ENCODE data around the gene PLAA. TPM values are rescaled to one million over a fixed set of nuclear protein-coding genes. Genes with fewer than 3 reads are reported as not detected.

Gene PLAA
- total RNA-seq, 4 donors from 2014 or later = 25.7 to 35.8 (median 32.4) TPM

- Histone ChIP-seq H3K9me3 (no peaks in the 10 kb centered on the region), H3K27ac (peak overlapping the region in 2 of 3 donors; percentile 93 to 98), H3K4me1 (peaks cover 17 to 27% of the 10 kb centered on the region in 2 donors), H3K27me3 (no peaks in the 10 kb centered on the region), H3K4me3 (replicated peaks in 1 of 3) (peak overlapping the region; percentile 60 to 93 (median 85)), H3K36me3 (no peaks in the 10 kb centered on the region)
- TF ChIP-seq POLR2A (IDR thresholded peaks at IDR 0.05) (no peak), CTCF (IDR thresholded peaks at IDR 0.05) (no peak)
- intact Hi-C loops (cut with DNase I) = no loop called here
- no peak for DNase-seq
- WGBS, 2 donors = 1 to 3% methylated on average over 9 of the region's 9 CpGs
Observed at GRCh38 chr9:26947736-26948135, 694 bp upstream of the PLAA start.

- peaks cover 17 to 27% of the 10 kb centered on the region in 2 donors for H3K4me1 ChIP-seq
- no peaks in the 10 kb centered on the region for H3K9me3 ChIP-seq
- H3K27ac ChIP-seq = no peak overlapping the region
- peak overlapping the region in 1 of 3 donors; percentile 85 for H3K4me3 ChIP-seq (replicated peaks in 1 of 3)
- no peaks in the 10 kb centered on the region for H3K27me3 ChIP-seq
- WGBS, 2 donors = 22 to 25% methylated on average over 2 of the region's 2 CpGs
- H3K36me3 ChIP-seq = no peaks in the 10 kb centered on the region
- TF ChIP-seq POLR2A (IDR thresholded peaks at IDR 0.05) (no peak), CTCF (IDR thresholded peaks at IDR 0.05) (no peak)
- intact Hi-C loops (cut with DNase I) = no loop called here
- DNase-seq = no peak
Observed at GRCh38 chr9:26945591-26945990, 1.5 kb downstream of the PLAA start.

- no peak for TF ChIP-seq POLR2A (IDR thresholded peaks at IDR 0.05)
- no peak for TF ChIP-seq CTCF (IDR thresholded peaks at IDR 0.05)
- no peak for DNase-seq
- H3K9me3 ChIP-seq = no peaks in the 10 kb centered on the region
- no peaks in the 10 kb centered on the region for H3K36me3 ChIP-seq
- intact Hi-C loops (cut with DNase I) = no loop called here
- peaks cover 8 to 18% of the 10 kb centered on the region in 2 donors for H3K4me1 ChIP-seq
- no peak overlapping the region for H3K4me3 ChIP-seq (replicated peaks in 1 of 3)
- H3K27me3 ChIP-seq = no peaks in the 10 kb centered on the region
- WGBS, 2 donors = 92 to 100% methylated on average over 1 of the region's 1 CpG
- H3K27ac ChIP-seq = no peak overlapping the region
Observed at GRCh38 chr9:26940779-26941178, 6.3 kb downstream of the PLAA start.

GRCh38 chr9:26939955-26940711, 6.9 kb downstream of the PLAA start:
- Histone ChIP-seq H3K27ac (no peak overlapping the region), H3K9me3 (no peaks in the 10 kb centered on the region), H3K36me3 (no peaks in the 10 kb centered on the region), H3K27me3 (no peaks in the 10 kb centered on the region), H3K4me1 (peaks cover 1 to 12% of the 10 kb centered on the region in 2 donors), H3K4me3 (replicated peaks in 1 of 3) (no peak overlapping the region)
- no peak for TF ChIP-seq CTCF (IDR thresholded peaks at IDR 0.05)
- no peak for TF ChIP-seq POLR2A (IDR thresholded peaks at IDR 0.05)
- no peak for DNase-seq
- WGBS, 2 donors = 86 to 89% methylated on average over 3 of the region's 3 CpGs
- intact Hi-C loops (cut with DNase I) = loop anchor here (10.0 kb wide), 1 partner anchor 205 kb away; no protein-coding TSS in a partner anchor

- 95 to 100% methylated on average over 3 of the region's 3 CpGs for WGBS, 2 donors
Observed at GRCh38 chr9:26937816-26938371, 9.1 kb downstream of the PLAA start.

More at GRCh38 chr9:26937816-26938371, 9.1 kb downstream of the PLAA start:
- Histone ChIP-seq H3K9me3 (no peaks in the 10 kb centered on the region), H3K4me1 (peaks cover 0 to under 1% of the 10 kb centered on the region in 2 donors), H3K27me3 (no peaks in the 10 kb centered on the region), H3K4me3 (replicated peaks in 1 of 3) (no peak overlapping the region), H3K36me3 (no peaks in the 10 kb centered on the region), H3K27ac (no peak overlapping the region)
- DNase-seq = no peak
- TF ChIP-seq POLR2A (IDR thresholded peaks at IDR 0.05) (no peak), CTCF (IDR thresholded peaks at IDR 0.05) (no peak)
- intact Hi-C loops (cut with DNase I) = loop anchor here (10.0 kb wide), 1 partner anchor 203 kb away; no protein-coding TSS in a partner anchor

All from thyroid gland (tissue), 4 donors.